GM23338 (cell line): Measurements from ENCODE around the gene ZNF609. TPM values are rescaled to one million over a fixed set of nuclear protein-coding genes. Genes with fewer than 3 reads are reported as not detected.

Experiments
- ATAC-seq: fragments of 200-7000 bp; cut with Tn5 transposase; 3 replicates; pipeline ENCODE4 v1.9.1; 2020
- DNase-seq: peaks from one replicate; pipeline ENCODE4 v3.0.0-alpha.2; 2015; ENCODE audit warnings: low spot score
- H2AFZ ChIP-seq: fragments of 200-600 bp; sonication (generic); 2 replicates; pipeline ENCODE4 v1.8.0; 2016; ENCODE audit warnings: antibody characterized with exemption, mild to moderate bottlenecking, moderate library complexity
- H3F3A ChIP-seq: fragments of 200-600 bp; sonication (generic); replicated peaks from 2 replicates; pipeline ENCODE4 v1.8.0; 2017; ENCODE audit warnings: antibody characterized with exemption, mixed run types, low read depth
- H3K27ac ChIP-seq: fragments of 200-600 bp; sonication (generic); 2 replicates; pipeline ENCODE4 v1.6.1; 2016; ENCODE audit warnings: low read depth
- H3K27me3 ChIP-seq: fragments of 200-600 bp; sonication (generic); 2 replicates; pipeline ENCODE4 v1.8.0; 2016; ENCODE audit warnings: mild to moderate bottlenecking, mixed run types, moderate library complexity; ENCODE audit not compliant: insufficient read depth
- H3K36me3 ChIP-seq: fragments of 200-600 bp; sonication (generic); 2 replicates; pipeline ENCODE4 v1.8.0; 2016; ENCODE audit warnings: mild to moderate bottlenecking; ENCODE audit not compliant: insufficient read depth
- H3K4me1 ChIP-seq: fragments of 200-600 bp; sonication (generic); 2 replicates; pipeline ENCODE4 v1.8.0; 2016; ENCODE audit warnings: mild to moderate bottlenecking, moderate library complexity; ENCODE audit not compliant: insufficient read depth
- H3K4me2 ChIP-seq: fragments of 200-600 bp; sonication (generic); 2 replicates; pipeline ENCODE4 v1.7.1; 2017; ENCODE audit warnings: mixed run types
- H3K4me3 ChIP-seq: fragments of 200-600 bp; sonication (generic); 2 replicates; pipeline ENCODE4 v1.6.1; 2016; ENCODE audit warnings: mixed run types
- H3K79me2 ChIP-seq: fragments of 200-600 bp; sonication (generic); replicated peaks from 2 replicates; pipeline ENCODE4 v1.8.0; 2017; ENCODE audit warnings: mild to moderate bottlenecking; ENCODE audit not compliant: insufficient read depth
- H3K9me2 ChIP-seq: fragments of 200-600 bp; sonication (generic); 2 replicates; pipeline ENCODE4 v1.8.0; 2017; ENCODE audit not compliant: insufficient read depth
- H4K20me1 ChIP-seq: fragments of 200-600 bp; sonication (generic); replicated peaks from 2 replicates; pipeline ENCODE4 v1.8.0; 2017; ENCODE audit warnings: mild to moderate bottlenecking; ENCODE audit not compliant: insufficient read depth
- H3K27ac Mint-ChIP-seq: 2 replicates; pipeline ENCODE4 v1.8.0; 2020; ENCODE audit warnings: inconsistent platforms, mild to moderate bottlenecking, moderate library complexity, mixed read lengths
- H3K27me3 Mint-ChIP-seq: 3 replicates; pipeline ENCODE4 v1.8.0; 2022; ENCODE audit warnings: low read depth, mild to moderate bottlenecking, moderate library complexity, mixed read lengths, inconsistent platforms; ENCODE audit not compliant: insufficient read depth, poor library complexity
- H3K36me3 Mint-ChIP-seq: 3 replicates; pipeline ENCODE4 v1.8.0; 2021; ENCODE audit warnings: low read depth, mild to moderate bottlenecking, inconsistent platforms, moderate library complexity, mixed read lengths
- H3K4me1 Mint-ChIP-seq: 3 replicates; pipeline ENCODE4 v1.8.0; 2020; ENCODE audit warnings: mild to moderate bottlenecking, inconsistent platforms, mixed read lengths
- H3K4me3 Mint-ChIP-seq: 3 replicates; pipeline ENCODE4 v1.8.0; 2021; ENCODE audit warnings: moderate library complexity, mild to moderate bottlenecking, inconsistent platforms, mixed read lengths
- H3K9me3 Mint-ChIP-seq: 3 replicates; pipeline ENCODE4 v1.8.0; 2020; ENCODE audit warnings: moderate library complexity, mild to moderate bottlenecking, inconsistent platforms, mixed read lengths
- CREB1 ChIP-seq: fragments of 250-450 bp; sonication (Bioruptor Pico); IDR thresholded peaks from 2 replicates; pipeline ENCODE4 v1.5.0; 2020; ENCODE audit warnings: low read depth, mild to moderate bottlenecking, moderate library complexity
- CTCF ChIP-seq, 2 experiments: fragments of 200-600 bp in 1 of 2; sonication (generic) in 1 of 2; conservative IDR thresholded peaks; 2 replicates each; pipeline versions ENCODE4 v1.5.1 to v1.6.1; 2016 to 2017; ENCODE audit warnings: antibody characterized with exemption in 2 of 2, low read depth in 2 of 2, mild to moderate bottlenecking in 2 of 2, moderate library complexity in 1 of 2
- ETS1 ChIP-seq: IDR thresholded peaks from 2 replicates; pipeline ENCODE4 v1.6.1; 2016; ENCODE audit warnings: antibody characterized with exemption
- EZH2 ChIP-seq: fragments of 200-600 bp; sonication (generic); IDR thresholded peaks from one replicate; pipeline ENCODE4 v1.8.0; 2017; ENCODE audit warnings: antibody characterized with exemption, mild to moderate bottlenecking, low read depth; ENCODE audit not compliant: unreplicated experiment
- EZH2phosphoT487 ChIP-seq: fragments of 200-600 bp; sonication (generic); IDR thresholded peaks from one replicate; pipeline ENCODE4 v1.8.1; 2018; ENCODE audit warnings: antibody characterized with exemption; ENCODE audit not compliant: unreplicated experiment
- JUNB ChIP-seq: IDR thresholded peaks from one replicate; pipeline ENCODE4 v1.6.1; 2016; ENCODE audit warnings: antibody characterized with exemption; ENCODE audit not compliant: unreplicated experiment
- NANOG ChIP-seq: IDR thresholded peaks from 2 replicates; pipeline ENCODE4 v1.6.1; 2016; ENCODE audit warnings: antibody characterized with exemption, borderline replicate concordance
- POLR2AphosphoS5 ChIP-seq: IDR thresholded peaks from 2 replicates; pipeline ENCODE4 v1.6.1; 2016; ENCODE audit warnings: antibody characterized with exemption, low read depth
- STAT1 ChIP-seq: IDR thresholded peaks from one replicate; pipeline ENCODE4 v1.6.1; 2016; ENCODE audit warnings: antibody characterized with exemption; ENCODE audit not compliant: unreplicated experiment
- ZNF114 ChIP-seq: fragments of 250-450 bp; sonication (Bioruptor Pico); IDR thresholded peaks from 2 replicates; pipeline ENCODE4 v1.5.0; 2020; ENCODE audit warnings: mild to moderate bottlenecking, moderate library complexity
- ZNF331 ChIP-seq: fragments of 250-450 bp; sonication (Bioruptor Pico); IDR thresholded peaks from 2 replicates; pipeline ENCODE4 v1.5.0; 2020; ENCODE audit warnings: low read depth, mild to moderate bottlenecking, moderate library complexity
- ZNF462 ChIP-seq: fragments of 250-450 bp; sonication (Bioruptor Pico); IDR thresholded peaks from 2 replicates; pipeline ENCODE4 v1.5.0; 2020; ENCODE audit warnings: mild to moderate bottlenecking, moderate library complexity
- polyA plus RNA-seq: library from polyadenylated mRNA; unstranded; fragments of >200 nt; fragmentation: Nextera tagmentation; extraction: Ambion mirVana; gene quantifications from 2 replicates; pipeline ENCODE4 v1.2.1, GENCODE V29; 2016
- total RNA-seq: library from RNA; depleted of rRNA; stranded (reverse); fragments of >200 nt; shearing (Covaris generic); gene quantifications from 2 replicates; pipeline ENCODE4 v1.2.3, GENCODE V29; 2014
- TF ChIP-seq, protein P1 (sequence below): IDR thresholded peaks from one replicate; pipeline ENCODE4 v1.6.1; 2018; ENCODE audit warnings: antibody characterized with exemption; ENCODE audit not compliant: unreplicated experiment

Gene ZNF609
- total and polyA plus RNA-seq, 2 experiments from 2014 or later = 26.4 to 40.2 TPM

- Histone ChIP-seq H3K79me2 (peaks cover 97% of the 10 kb centered on the region), H3K4me3 (no peak overlapping the region), H3K27ac (no peak overlapping the region; the same call in 1 of the 2 replicates), H3K4me1 (peaks cover 17% of the 10 kb centered on the region), H3K9me2 (no peaks in the 10 kb centered on the region), H3K27me3 (no peaks in the 10 kb centered on the region), H3F3A (no peaks in the 10 kb centered on the region), H2AFZ (no peak overlapping the region), H4K20me1 (peaks cover 75% of the 10 kb centered on the region), H3K36me3 (peaks cover 7% of the 10 kb centered on the region; the same call in 1 of the 2 replicates), H3K4me2 (no peak overlapping the region)
- H3K9me3 Mint-ChIP-seq = no peaks in the 10 kb centered on the region
- H3K36me3 Mint-ChIP-seq = peaks cover 26% of the 10 kb centered on the region
- peaks cover 28% of the 10 kb centered on the region for H3K4me1 Mint-ChIP-seq
- H3K4me3 Mint-ChIP-seq = no peak overlapping the region
- no peak for ATAC-seq
- no peak for DNase-seq
- H3K27ac Mint-ChIP-seq = no peak overlapping the region
- peaks cover 2% of the 10 kb centered on the region for H3K27me3 Mint-ChIP-seq
- TF ChIP-seq ZNF114 (CRISPR knock-in tag) = no peak
- no peak for TF ChIP-seq ZNF462 (CRISPR knock-in tag)
- no peak for TF ChIP-seq EZH2phosphoT487
- TF ChIP-seq CTCF (conservative IDR thresholded peaks at IDR 0.05; ENCODE audit: low read depth in 2 of 2) = no peak
- no peak for TF ChIP-seq POLR2AphosphoS5
- TF ChIP-seq ZNF331 = no peak
- TF ChIP-seq ETS1 = no peak
- TF ChIP-seq, protein P1, sequence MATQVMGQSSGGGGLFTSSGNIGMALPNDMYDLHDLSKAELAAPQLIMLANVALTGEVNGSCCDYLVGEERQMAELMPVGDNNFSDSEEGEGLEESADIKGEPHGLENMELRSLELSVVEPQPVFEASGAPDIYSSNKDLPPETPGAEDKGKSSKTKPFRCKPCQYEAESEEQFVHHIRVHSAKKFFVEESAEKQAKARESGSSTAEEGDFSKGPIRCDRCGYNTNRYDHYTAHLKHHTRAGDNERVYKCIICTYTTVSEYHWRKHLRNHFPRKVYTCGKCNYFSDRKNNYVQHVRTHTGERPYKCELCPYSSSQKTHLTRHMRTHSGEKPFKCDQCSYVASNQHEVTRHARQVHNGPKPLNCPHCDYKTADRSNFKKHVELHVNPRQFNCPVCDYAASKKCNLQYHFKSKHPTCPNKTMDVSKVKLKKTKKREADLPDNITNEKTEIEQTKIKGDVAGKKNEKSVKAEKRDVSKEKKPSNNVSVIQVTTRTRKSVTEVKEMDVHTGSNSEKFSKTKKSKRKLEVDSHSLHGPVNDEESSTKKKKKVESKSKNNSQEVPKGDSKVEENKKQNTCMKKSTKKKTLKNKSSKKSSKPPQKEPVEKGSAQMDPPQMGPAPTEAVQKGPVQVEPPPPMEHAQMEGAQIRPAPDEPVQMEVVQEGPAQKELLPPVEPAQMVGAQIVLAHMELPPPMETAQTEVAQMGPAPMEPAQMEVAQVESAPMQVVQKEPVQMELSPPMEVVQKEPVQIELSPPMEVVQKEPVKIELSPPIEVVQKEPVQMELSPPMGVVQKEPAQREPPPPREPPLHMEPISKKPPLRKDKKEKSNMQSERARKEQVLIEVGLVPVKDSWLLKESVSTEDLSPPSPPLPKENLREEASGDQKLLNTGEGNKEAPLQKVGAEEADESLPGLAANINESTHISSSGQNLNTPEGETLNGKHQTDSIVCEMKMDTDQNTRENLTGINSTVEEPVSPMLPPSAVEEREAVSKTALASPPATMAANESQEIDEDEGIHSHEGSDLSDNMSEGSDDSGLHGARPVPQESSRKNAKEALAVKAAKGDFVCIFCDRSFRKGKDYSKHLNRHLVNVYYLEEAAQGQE = no peak
- no peak for TF ChIP-seq STAT1
- TF ChIP-seq NANOG = no peak
- TF ChIP-seq JUNB = no peak
- TF ChIP-seq CREB1 (CRISPR knock-in tag) = no peak
- TF ChIP-seq EZH2 = no peak
Measured at GRCh38 chr15:64500695-64501395, 40.5 kb downstream of the ZNF609 start.
